K562 (cell line): ENCODE measurements around the gene PHACTR3. TPM values are rescaled to one million over a fixed set of nuclear protein-coding genes. Genes with fewer than 3 reads are reported as not detected.

Experiments
- ATAC-seq: fragments of 200-7000 bp; cut with Tn5 transposase; 3 replicates; pipeline ENCODE4 v1.9.1; 2020; ENCODE audit warnings: moderate library complexity
- BruUV-seq: library from RNA; stranded (reverse); fragments of 400-500 nt; replicated peaks from 2 replicates; lab custom pipeline; 2021; lab: Mats Ljungman, UMichigan
- CTCF ChIA-PET: fragments of 300-600 bp; formaldehyde crosslinking; extraction: SDS; loops from one replicate; lab custom pipeline; 2021; ENCODE audit warnings: low intra/inter-chr PET ratio; lab: Yijun Ruan, JAX
- POLR2A ChIA-PET: fragments of 300-600, 350-650 bp; sonication (Branson Sonifier 250); formaldehyde crosslinking; extraction: SDS; loops from one replicate; lab custom pipeline; 2021; ENCODE audit warnings: antibody characterized with exemption, inconsistent platforms; lab: Yijun Ruan, JAX
- DNase-seq, 4 experiments: peaks; one replicate each; pipeline versions ENCODE4 v3.0.0 to v3.0.0-alpha.2; 2011 to 2018; ENCODE audit warnings: low spot score in 3 of 4, mixed read lengths in 3 of 4; ENCODE audit errors: extremely low read depth in 1 of 4
- FAIRE-seq: peaks from 2 replicates; lab custom pipeline; 2011; peaks lifted over from hg19 to GRCh38; lab: Jason Lieb, UNC
- H2AFZ ChIP-seq: 2 replicates; pipeline ENCODE4 v1.6.0; 2011; ENCODE audit warnings: low read depth, low read length, control low read depth, inconsistent platforms
- H3K27ac ChIP-seq: fragments of 200-600 bp; 3 replicates; pipeline ENCODE4 v1.8.0; 2011; ENCODE audit warnings: low read depth, mild to moderate bottlenecking, control low read depth, inconsistent platforms, low read length, moderate library complexity, mixed read lengths; ENCODE audit errors: extremely low read depth
- H3K27me3 ChIP-seq, 2 experiments: fragments of 300-600 bp in 1 of 2; 2 replicates in 1 of 2; 3 replicates in 1 of 2; pipeline versions ENCODE4 v1.6.0 to v1.8.0; 2011; ENCODE audit warnings: inconsistent platforms in 2 of 2, low read length in 2 of 2, mild to moderate bottlenecking in 1 of 2, mixed read lengths in 1 of 2, moderate library complexity in 1 of 2; ENCODE audit not compliant: control insufficient read depth in 2 of 2, insufficient read depth in 2 of 2
- H3K36me3 ChIP-seq: fragments of 300-600 bp; 3 replicates; pipeline ENCODE4 v1.8.0; 2011; ENCODE audit warnings: mild to moderate bottlenecking, low read length, inconsistent platforms; ENCODE audit not compliant: control insufficient read depth, insufficient read depth
- H3K4me1 ChIP-seq, 2 experiments: fragments of 200-600 bp in 1 of 2; replicated peaks in 1 of 2; 2 replicates in 1 of 2; 3 replicates in 1 of 2; pipeline versions ENCODE4 v1.5.1 to v1.8.0; 2011; ENCODE audit warnings: inconsistent platforms in 2 of 2, low read length in 2 of 2, mild to moderate bottlenecking in 1 of 2, mixed read lengths in 1 of 2, moderate library complexity in 1 of 2; ENCODE audit not compliant: control insufficient read depth in 2 of 2, insufficient read depth in 2 of 2
- H3K4me2 ChIP-seq: 2 replicates; pipeline ENCODE4 v1.6.1; 2011; ENCODE audit warnings: low read length, control low read depth, inconsistent platforms, mixed read lengths; ENCODE audit not compliant: insufficient read depth
- H3K4me3 ChIP-seq: fragments of 200-600 bp; sonication (generic), shearing (Covaris generic); 2 replicates; pipeline ENCODE4 v1.5.1; 2016; ENCODE audit warnings: control low read depth, inconsistent platforms
- H3K79me2 ChIP-seq: fragments of 200-600 bp; 3 replicates; pipeline ENCODE4 v1.8.0; 2011; ENCODE audit warnings: low read length, inconsistent platforms; ENCODE audit not compliant: control insufficient read depth, insufficient read depth
- H3K9ac ChIP-seq, 2 experiments: 2 replicates each; pipeline versions ENCODE4 v1.6.0 to v1.6.1; 2011; ENCODE audit warnings: low read depth in 2 of 2, low read length in 2 of 2, control low read depth in 1 of 2, inconsistent platforms in 1 of 2, mild to moderate bottlenecking in 1 of 2, mixed read lengths in 1 of 2; ENCODE audit not compliant: insufficient read depth in 1 of 2
- H3K9me1 ChIP-seq: one replicate; pipeline ENCODE4 v1.6.0; 2011; ENCODE audit warnings: inconsistent platforms, mild to moderate bottlenecking, low read length, moderate library complexity; ENCODE audit not compliant: control insufficient read depth, insufficient read depth
- H3K9me3 ChIP-seq: replicated peaks from 2 replicates; pipeline ENCODE4 v1.5.1; 2011; ENCODE audit warnings: low read depth, low read length, inconsistent platforms; ENCODE audit not compliant: control insufficient read depth, insufficient read depth
- H4K20me1 ChIP-seq: replicated peaks from 2 replicates; pipeline ENCODE4 v1.6.1; 2011; ENCODE audit warnings: low read length, inconsistent platforms, mixed read lengths; ENCODE audit not compliant: control insufficient read depth, insufficient read depth
- BMI1 ChIP-seq: fragments of 150-350 bp; IDR thresholded peaks from 2 replicates; pipeline ENCODE4 v1.6.1; 2014; ENCODE audit warnings: low read length
- CHCHD3 ChIP-seq: fragments of 250-450 bp; sonication (Bioruptor Pico); IDR thresholded peaks from 2 replicates; pipeline ENCODE4 v2.1.2; 2022; ENCODE audit warnings: mild to moderate bottlenecking
- GATAD2A ChIP-seq: fragments of 450-650 bp; IDR thresholded peaks from 2 replicates; pipeline ENCODE4 v1.6.1; 2017
- NFE2L1 ChIP-seq: fragments of 450-650 bp; IDR thresholded peaks from 2 replicates; pipeline ENCODE4 v1.6.1; 2016; ENCODE audit warnings: missing genetic modification characterization, low read depth, mild to moderate bottlenecking, missing compliant biosample characterization, moderate library complexity, borderline replicate concordance
- NFRKB ChIP-seq: fragments of 450-650 bp; IDR thresholded peaks from 2 replicates; pipeline ENCODE4 v1.6.1; 2016; ENCODE audit warnings: low read depth
- PHF21A ChIP-seq: fragments of 450-650 bp; IDR thresholded peaks from 2 replicates; pipeline ENCODE4 v1.6.1; 2017; ENCODE audit warnings: low read depth, borderline replicate concordance
- SIX5 ChIP-seq, 2 experiments: IDR thresholded peaks; 2 replicates each; pipeline ENCODE4 v1.6.1; 2011; ENCODE audit warnings: low read length in 2 of 2, borderline replicate concordance in 1 of 2, low read depth in 1 of 2, mild to moderate bottlenecking in 1 of 2, moderate library complexity in 1 of 2; ENCODE audit not compliant: insufficient read depth in 1 of 2
- SMARCA5 ChIP-seq: fragments of 450-650 bp; IDR thresholded peaks from 2 replicates; pipeline ENCODE4 v1.6.1; 2016
- TFAM ChIP-seq: fragments of 250-450 bp; sonication (Bioruptor Pico); conservative IDR thresholded peaks from 2 replicates; pipeline ENCODE4 v1.5.0; 2021; ENCODE audit warnings: mild to moderate bottlenecking, moderate library complexity
- ZNF12 ChIP-seq: sonication (generic); formaldehyde crosslinking; IDR thresholded peaks from 2 replicates; pipeline ENCODE4 v1.4.0; 2020; ENCODE audit warnings: mild to moderate bottlenecking, missing genetic modification reagents
- ZNF165 ChIP-seq: fragments of 250-450 bp; sonication (Bioruptor Pico); IDR thresholded peaks from 2 replicates; pipeline ENCODE4 v1.4.0; 2020; ENCODE audit warnings: borderline replicate concordance
- WGBS: fragments of 100-300 bp; shearing (Covaris generic); methylation state at CpG from one replicate; pipeline ENCODE4 v1.1.6; 2016; ENCODE audit warnings: low coverage, mixed read lengths; ENCODE audit not compliant: insufficient coverage; ENCODE audit errors: missing lambda C conversion rate; 5-methylcytosine and 5-hydroxymethylcytosine counted together
- in situ Hi-C: fragments of 300-500 bp; cut with MboI; formaldehyde crosslinking; loops from 4 replicates; pipeline ENCODE4 v1.15.0; 2018; ENCODE audit warnings: inconsistent platforms, mixed read lengths
- intact Hi-C: fragments of 100-400 bp; cut with micrococcal nuclease; formaldehyde crosslinking; loops from 2 replicates; pipeline ENCODE4 v1.14.2; 2022
- polyA plus RNA-seq, 8 experiments: library from polyadenylated mRNA; depleted of rRNA in 4 of 8; stranded (reverse) in 5 of 8; unstranded in 3 of 8; fragments of >200 nt; fragmentation: Nextera tagmentation in 2 of 8; fragmentation: Illumina TruSeq in 1 of 8; extraction: Ambion mirVana in 2 of 8; extraction: Trizol in 1 of 8; gene quantifications; 2 replicates each; pipeline versions ENCODE4 v1.2.1 to v1.2.3, GENCODE V29; 2011 to 2014; ENCODE audit warnings: inconsistent platforms in 1 of 8, missing spikeins in 1 of 8
- total RNA-seq, 7 experiments: library from RNA; depleted of rRNA in 6 of 7; stranded (reverse); fragments of >200 nt in 6 of 7; fragmentation: Illumina TruSeq in 2 of 7; extraction: Trizol in 2 of 7; gene quantifications; 2 replicates each; pipeline versions ENCODE4 v1.2.1 to v1.2.3, GENCODE V29; 2011 to 2021; ENCODE audit warnings: low replicate concordance in 1 of 7
- TF ChIP-seq, protein P1 (sequence below): sonication (generic); formaldehyde crosslinking; IDR thresholded peaks from 2 replicates; pipeline ENCODE4 v1.8.1; 2022; ENCODE audit warnings: missing genetic modification reagents

The PHACTR3 gene
- total and polyA plus RNA-seq, 9 of the 15 experiments (the other 6 are each of a cell fraction or from before 2014, with no cell fraction given) = not detected

DNA sequence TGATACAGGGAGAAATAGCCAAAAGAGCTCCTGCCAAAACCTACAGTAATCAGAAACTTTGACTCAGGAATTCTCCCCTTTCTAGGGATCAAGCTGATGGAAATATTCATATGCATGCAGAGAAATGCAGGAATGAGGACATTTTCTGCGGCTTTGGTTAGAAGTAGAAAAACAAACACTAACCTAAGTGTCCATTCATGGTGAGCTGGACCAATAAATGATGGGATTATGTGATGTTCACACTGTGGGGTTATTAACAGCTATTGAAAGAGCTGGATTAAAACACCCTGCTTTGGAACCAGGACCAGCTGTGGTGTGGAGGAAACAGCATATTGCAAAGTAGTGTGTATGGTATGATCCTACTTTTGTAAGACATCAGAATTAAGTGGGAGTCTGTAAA lies 186.0 kb downstream of the PHACTR3 start:
- H3K4me3 ChIP-seq = no peak overlapping the region
- WGBS = 0% methylated on average over 1 of the region's 1 CpG

DNA sequence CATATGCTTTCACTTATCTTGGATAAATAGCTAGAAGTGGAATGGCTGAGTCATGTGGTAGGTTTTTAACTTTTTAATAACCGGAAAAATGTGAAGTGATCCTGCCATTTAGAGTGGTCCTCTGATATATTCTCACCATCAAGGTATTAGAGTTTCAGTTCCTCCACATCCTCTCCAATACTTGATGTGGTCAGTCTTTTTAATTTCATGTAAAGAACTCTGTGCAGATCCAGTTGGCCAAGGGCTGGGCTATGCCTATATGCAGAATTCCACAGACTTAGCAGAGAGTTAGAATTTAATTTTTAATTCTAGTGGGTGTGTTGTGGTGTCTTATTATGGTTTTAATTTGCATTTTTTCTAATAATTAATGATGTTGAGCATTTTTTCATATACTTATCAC lies 188.0 kb downstream of the PHACTR3 start:
- ATAC-seq = no peak
- H3K9ac ChIP-seq = no peak overlapping the region
- DNase-seq = no peak
- POLR2A ChIA-PET = no interaction called here
- no peaks in the 10 kb centered on the region for H3K36me3 ChIP-seq
- CTCF ChIA-PET = no interaction called here
- H3K9me1 ChIP-seq = no peaks in the 10 kb centered on the region
- intact Hi-C loops = no loop called here
- H3K9me3 ChIP-seq = no peaks in the 10 kb centered on the region
- H3K79me2 ChIP-seq = no peaks in the 10 kb centered on the region
- H3K27me3 ChIP-seq = no peaks in the 10 kb centered on the region
- no peaks in the 10 kb centered on the region for H3K4me1 ChIP-seq
- no peak overlapping the region for H3K4me2 ChIP-seq
- H3K27ac ChIP-seq = no peak overlapping the region
- no peak for FAIRE-seq
- no peak overlapping the region for H2AFZ ChIP-seq
- 0 out of 2 replicates have a peak, but pooled peaks cover 3% of the 10 kb centered on the region for H4K20me1 ChIP-seq
- no peak overlapping the region for H3K4me3 ChIP-seq
- WGBS = 6% methylated on average over 1 of the region's 1 CpG
- in situ Hi-C loops = no loop called here
- BruUV-seq = no TSS peak
- no peak for TF ChIP-seq BMI1
- no peak for TF ChIP-seq CHCHD3
- TF ChIP-seq GATAD2A = no peak
- TF ChIP-seq ZNF165 (CRISPR knock-in tag) = no peak
- TF ChIP-seq NFRKB = no peak
- TF ChIP-seq PHF21A = no peak
- no peak for TF ChIP-seq SIX5 (IDR thresholded peaks at IDR 0.05; ENCODE audit: borderline replicate concordance in 1 of 2, insufficient read depth in 1 of 2, low read depth in 1 of 2, low read length in 2 of 2)

More for the DNA sequence above, 186.0 kb downstream of the PHACTR3 start:
- FAIRE-seq = no peak
- intact Hi-C loops = no loop called here
- no peak for ATAC-seq
- H3K4me1 ChIP-seq = no peaks in the 10 kb centered on the region
- CTCF ChIA-PET = no interaction called here
- H2AFZ ChIP-seq = no peak overlapping the region
- TF ChIP-seq, protein P1, sequence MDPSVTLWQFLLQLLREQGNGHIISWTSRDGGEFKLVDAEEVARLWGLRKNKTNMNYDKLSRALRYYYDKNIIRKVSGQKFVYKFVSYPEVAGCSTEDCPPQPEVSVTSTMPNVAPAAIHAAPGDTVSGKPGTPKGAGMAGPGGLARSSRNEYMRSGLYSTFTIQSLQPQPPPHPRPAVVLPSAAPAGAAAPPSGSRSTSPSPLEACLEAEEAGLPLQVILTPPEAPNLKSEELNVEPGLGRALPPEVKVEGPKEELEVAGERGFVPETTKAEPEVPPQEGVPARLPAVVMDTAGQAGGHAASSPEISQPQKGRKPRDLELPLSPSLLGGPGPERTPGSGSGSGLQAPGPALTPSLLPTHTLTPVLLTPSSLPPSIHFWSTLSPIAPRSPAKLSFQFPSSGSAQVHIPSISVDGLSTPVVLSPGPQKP (CRISPR knock-in tag) = no peak
- TF ChIP-seq TFAM (CRISPR knock-in tag) (no peak), ZNF12 (no peak), SMARCA5 (no peak), NFE2L1 (tag) (no peak)
- TF ChIP-seq, all 486 proteins: peak for 0
- in situ Hi-C loops = no loop called here
- H3K9me1 ChIP-seq = no peaks in the 10 kb centered on the region
- H3K4me2 ChIP-seq = no peak overlapping the region
- no peak overlapping the region for H3K27ac ChIP-seq
- no peaks in the 10 kb centered on the region; a peak in 1 of 5 replicates for H3K27me3 ChIP-seq
- POLR2A ChIA-PET = no interaction called here
- DNase-seq = no peak
- 0 out of 2 replicates have a peak, but pooled peaks cover 3% of the 10 kb centered on the region for H4K20me1 ChIP-seq
- no peaks in the 10 kb centered on the region for H3K79me2 ChIP-seq
- BruUV-seq = no TSS peak
- H3K9ac ChIP-seq = no peak overlapping the region
- H3K36me3 ChIP-seq = no peaks in the 10 kb centered on the region
- no peaks in the 10 kb centered on the region for H3K9me3 ChIP-seq
